ENCODE measurements around the gene DEFB126.

Gene DEFB126

GRCh38 chr20:184288-184687, 41.9 kb downstream of the DEFB126 start:
- Mint-ChIP-seq H3K4me1 (ENCODE audit: low read depth) (no peaks in the 10 kb centered on the region), H3K27me3 (ENCODE audit: low read depth) (peaks cover 53% of the 10 kb centered on the region)

GRCh38 chr20:187733-188132, 45.3 kb downstream of the DEFB126 start:
- H3K27me3 Mint-ChIP-seq (ENCODE audit: low read depth), result peaks cover 45% of the 10 kb centered on the region
- no peak overlapping the region for H3K27ac Mint-ChIP-seq
- H3K36me3 Mint-ChIP-seq (ENCODE audit: low read depth), result no peaks in the 10 kb centered on the region
- H3K4me3 Mint-ChIP-seq, result no peak overlapping the region
- H3K4me1 Mint-ChIP-seq (ENCODE audit: low read depth), result no peaks in the 10 kb centered on the region
- peaks cover 23% of the 10 kb centered on the region for H3K9me3 Mint-ChIP-seq

More at GRCh38 chr20:184288-184687, 41.9 kb downstream of the DEFB126 start:
- no peaks in the 10 kb centered on the region for H3K36me3 Mint-ChIP-seq (ENCODE audit: low read depth)
- H3K27ac Mint-ChIP-seq, result no peak overlapping the region
- H3K9me3 Mint-ChIP-seq, result peaks cover 20% of the 10 kb centered on the region
- H3K4me3 Mint-ChIP-seq, result no peak overlapping the region

DNA sequence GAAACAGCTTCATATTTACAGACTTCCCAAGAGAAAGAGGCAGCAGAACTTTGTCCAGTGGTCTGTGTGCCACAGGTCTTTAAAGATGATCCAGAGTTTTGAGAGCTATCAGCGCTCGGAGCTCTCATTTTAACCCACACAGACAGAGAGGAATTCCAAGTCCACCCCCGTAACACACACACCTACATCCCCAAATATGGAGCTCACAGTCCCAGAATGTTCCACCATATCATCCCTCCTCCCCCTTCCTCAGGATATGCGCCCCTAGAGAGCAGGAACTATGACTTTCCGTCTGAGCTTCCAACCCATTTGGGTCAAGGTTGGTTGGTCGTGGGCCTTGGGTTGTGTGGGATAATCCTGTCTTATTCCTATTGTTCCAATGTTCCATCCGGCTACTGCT, 47.2 kb downstream of the DEFB126 start, which contains the start of gene DEFB128:
Gene DEFB128, minus strand, starts transcription at position 101 of the 400 bp plus-strand sequence. Its CDS starts 88 bp downstream, at position 13.
- H3K27ac Mint-ChIP-seq, result no peak within 1 kb of the TSS
- H3K4me3 Mint-ChIP-seq, result no peak within 1 kb of the TSS
- H3K4me1 Mint-ChIP-seq (ENCODE audit: low read depth), result no peaks in the 10 kb centered on the region
- H3K9me3 Mint-ChIP-seq, result peaks cover 11% of the 10 kb centered on the region
- H3K27me3 Mint-ChIP-seq (ENCODE audit: low read depth), result peaks cover 35% of the 10 kb centered on the region
- H3K36me3 Mint-ChIP-seq (ENCODE audit: low read depth), result no peaks in the 10 kb centered on the region
